ENCODE results near the gene ST6GALNAC6.

DNA sequence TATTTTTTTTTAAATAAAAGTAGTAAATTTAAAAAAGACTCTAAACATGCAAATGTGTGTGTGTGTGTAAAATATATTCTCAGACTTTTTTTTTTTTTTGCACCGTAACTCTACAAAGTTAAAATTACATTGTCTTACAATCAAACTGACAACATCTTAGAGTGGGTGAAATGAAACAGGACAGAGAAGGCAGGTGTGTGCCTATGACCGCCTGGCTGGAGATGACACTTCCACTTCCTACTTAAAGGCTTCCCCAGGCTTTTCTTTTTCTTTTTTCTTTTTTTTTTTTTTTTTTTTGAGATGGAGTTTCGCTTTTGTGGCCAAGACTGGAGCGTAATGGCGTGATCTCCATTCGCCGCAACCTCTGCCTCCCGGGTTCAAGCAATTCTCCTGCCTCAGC, 19.3 kb downstream of the ST6GALNAC6 start:
- TF ChIP-seq, protein P1, sequence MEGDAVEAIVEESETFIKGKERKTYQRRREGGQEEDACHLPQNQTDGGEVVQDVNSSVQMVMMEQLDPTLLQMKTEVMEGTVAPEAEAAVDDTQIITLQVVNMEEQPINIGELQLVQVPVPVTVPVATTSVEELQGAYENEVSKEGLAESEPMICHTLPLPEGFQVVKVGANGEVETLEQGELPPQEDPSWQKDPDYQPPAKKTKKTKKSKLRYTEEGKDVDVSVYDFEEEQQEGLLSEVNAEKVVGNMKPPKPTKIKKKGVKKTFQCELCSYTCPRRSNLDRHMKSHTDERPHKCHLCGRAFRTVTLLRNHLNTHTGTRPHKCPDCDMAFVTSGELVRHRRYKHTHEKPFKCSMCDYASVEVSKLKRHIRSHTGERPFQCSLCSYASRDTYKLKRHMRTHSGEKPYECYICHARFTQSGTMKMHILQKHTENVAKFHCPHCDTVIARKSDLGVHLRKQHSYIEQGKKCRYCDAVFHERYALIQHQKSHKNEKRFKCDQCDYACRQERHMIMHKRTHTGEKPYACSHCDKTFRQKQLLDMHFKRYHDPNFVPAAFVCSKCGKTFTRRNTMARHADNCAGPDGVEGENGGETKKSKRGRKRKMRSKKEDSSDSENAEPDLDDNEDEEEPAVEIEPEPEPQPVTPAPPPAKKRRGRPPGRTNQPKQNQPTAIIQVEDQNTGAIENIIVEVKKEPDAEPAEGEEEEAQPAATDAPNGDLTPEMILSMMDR (IDR thresholded peaks at IDR 0.05) = no peak
- no peak for TF ChIP-seq POLR2A (IDR thresholded peaks at IDR 0.05)

Data from lower leg skin (tissue), 3 donors.